Neural cell (in vitro differentiated cells): ENCODE results near the gene RIN2.

ENCODE experiments used
- EP300 ChIP-seq: fragments of 450-650 bp; conservative IDR thresholded peaks from 2 replicates; pipeline ENCODE4 v1.6.1; 2014; ENCODE audit warnings: antibody characterized with exemption, mild to moderate bottlenecking, moderate library complexity; ENCODE audit not compliant: poor library complexity, severe bottlenecking
- EZH2 ChIP-seq: fragments of 200-600, 300-800 bp; shearing (Covaris generic), sonication (generic); IDR thresholded peaks from 2 replicates; pipeline ENCODE4 v1.6.1; 2014; ENCODE audit warnings: antibody characterized with exemption, low read length, borderline replicate concordance, mild to moderate bottlenecking; ENCODE audit not compliant: insufficient read depth, poor library complexity, severe bottlenecking
- RAD21 ChIP-seq: fragments of 450-650 bp; conservative IDR thresholded peaks from 2 replicates; pipeline ENCODE4 v1.6.1; 2014; ENCODE audit warnings: antibody characterized with exemption, mild to moderate bottlenecking, moderate library complexity
- TF ChIP-seq, protein P1 (sequence below): fragments of 450-650 bp; IDR thresholded peaks from 2 replicates; pipeline ENCODE4 v1.5.1; 2014; ENCODE audit warnings: antibody characterized with exemption, mild to moderate bottlenecking, moderate library complexity; ENCODE audit not compliant: poor library complexity, severe bottlenecking

DNA sequence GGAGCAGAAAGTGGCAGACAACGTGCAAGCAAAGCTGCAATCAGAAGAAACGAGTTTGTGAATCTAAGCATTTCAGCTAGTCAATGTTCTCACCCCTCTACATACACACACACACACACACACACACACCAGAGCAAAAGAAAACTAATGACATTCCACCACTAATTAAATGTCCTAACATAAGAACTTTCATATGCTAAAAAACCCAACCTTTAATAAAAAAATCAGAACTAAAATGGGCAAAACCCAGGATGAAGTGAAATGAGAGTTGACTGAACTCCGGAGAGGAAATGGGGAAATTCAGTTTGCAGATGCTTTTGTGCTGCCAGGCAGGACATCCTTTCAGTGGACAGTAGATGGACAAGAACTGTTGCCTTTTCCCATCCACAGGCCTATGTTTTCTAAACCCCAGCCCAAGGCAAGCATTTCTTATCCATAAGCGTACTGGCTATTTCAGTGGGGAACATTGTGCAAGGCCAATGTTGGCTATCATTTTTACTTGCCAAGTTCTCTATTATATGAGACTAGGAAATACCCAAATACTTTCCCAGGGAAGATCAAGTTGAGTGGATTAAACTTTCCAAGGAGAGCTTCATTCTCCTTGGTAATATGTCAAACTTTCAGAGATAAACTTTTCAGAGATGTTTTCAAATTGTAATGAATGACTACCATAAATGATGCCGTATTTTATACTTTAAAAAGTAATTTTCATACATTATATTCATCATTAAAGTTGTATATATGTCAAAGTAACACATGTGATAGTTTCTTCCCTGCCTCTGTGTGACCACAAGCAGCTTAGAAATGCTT lies 27.3 kb downstream of the RIN2 start:
- no peak for TF ChIP-seq RAD21
- TF ChIP-seq, protein P1, sequence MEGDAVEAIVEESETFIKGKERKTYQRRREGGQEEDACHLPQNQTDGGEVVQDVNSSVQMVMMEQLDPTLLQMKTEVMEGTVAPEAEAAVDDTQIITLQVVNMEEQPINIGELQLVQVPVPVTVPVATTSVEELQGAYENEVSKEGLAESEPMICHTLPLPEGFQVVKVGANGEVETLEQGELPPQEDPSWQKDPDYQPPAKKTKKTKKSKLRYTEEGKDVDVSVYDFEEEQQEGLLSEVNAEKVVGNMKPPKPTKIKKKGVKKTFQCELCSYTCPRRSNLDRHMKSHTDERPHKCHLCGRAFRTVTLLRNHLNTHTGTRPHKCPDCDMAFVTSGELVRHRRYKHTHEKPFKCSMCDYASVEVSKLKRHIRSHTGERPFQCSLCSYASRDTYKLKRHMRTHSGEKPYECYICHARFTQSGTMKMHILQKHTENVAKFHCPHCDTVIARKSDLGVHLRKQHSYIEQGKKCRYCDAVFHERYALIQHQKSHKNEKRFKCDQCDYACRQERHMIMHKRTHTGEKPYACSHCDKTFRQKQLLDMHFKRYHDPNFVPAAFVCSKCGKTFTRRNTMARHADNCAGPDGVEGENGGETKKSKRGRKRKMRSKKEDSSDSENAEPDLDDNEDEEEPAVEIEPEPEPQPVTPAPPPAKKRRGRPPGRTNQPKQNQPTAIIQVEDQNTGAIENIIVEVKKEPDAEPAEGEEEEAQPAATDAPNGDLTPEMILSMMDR: peak; percentile 3
- TF ChIP-seq EP300: no peak
- no peak for TF ChIP-seq EZH2
